Stimulated activated CD4-positive, alpha-beta T cell treated with anti-CD3 and anti-CD28 coated beads, Interleukin-1b, Interleukin-23, amount 100 ng/mL, for 24 hours (primary cell): ENCODE data around the gene GRIN1.

ENCODE experiments used
- DNase-seq, 4 experiments: peaks; one replicate each; pipeline ENCODE4 v3.0.0-alpha.2; 2020; ENCODE audit warnings: low read depth in 4 of 4, low spot score in 1 of 4

Gene GRIN1

GRCh38 chr9:137138722-137139467, at the start of gene GRIN1:
GRIN1 (plus strand) TSS chr9:137139154; CDS start chr9:137139487, 333 bp downstream.
- no peak for DNase-seq

- no peak for DNase-seq
These were observed 49.6 kb upstream of the GRIN1 start for GRCh38 chr9:137089232-137089947.

GRCh38 chr9:137095664-137096517, 43.1 kb upstream of the GRIN1 start:
- DNase-seq: peak; percentile 62 to 80 (median 66)

GRCh38 chr9:137096785-137097546, 42.0 kb upstream of the GRIN1 start:
- no peak for DNase-seq

- no peak for DNase-seq
These were observed 41.0 kb upstream of the GRIN1 start for GRCh38 chr9:137097761-137098462.

GRCh38 chr9:137099231-137099630, 39.7 kb upstream of the GRIN1 start:
- DNase-seq: no peak

- DNase-seq: no peak
These were observed 35.6 kb upstream of the GRIN1 start for GRCh38 chr9:137103206-137103999.

- no peak for DNase-seq
These were observed 32.9 kb upstream of the GRIN1 start for GRCh38 chr9:137105814-137106661.

- DNase-seq: no peak
These were observed 32.2 kb upstream of the GRIN1 start for GRCh38 chr9:137106662-137107250.

GRCh38 chr9:137107312-137107921, 31.5 kb upstream of the GRIN1 start:
- no peak for DNase-seq

- DNase-seq: no peak
These were observed 31.0 kb upstream of the GRIN1 start for GRCh38 chr9:137107982-137108381.

GRCh38 chr9:137108608-137109249, 30.2 kb upstream of the GRIN1 start:
- DNase-seq: no peak

GRCh38 chr9:137109250-137110146, 29.5 kb upstream of the GRIN1 start:
- no peak for DNase-seq

- DNase-seq: no peak
These were observed 28.6 kb upstream of the GRIN1 start for GRCh38 chr9:137110147-137110910.
